HL-60/S4 treated with phorbol 12-myristate 13-acetate at 8.2 ng/mL for 4 days and 3 days (cell line): Measurements from ENCODE around the gene ARFRP1.
"Not testable (repeated sequence)": the region's sequence is repeated elsewhere in the genome, so short reads cannot be mapped to it uniquely, and the experiment has no call there.

Source experiments
- in situ Hi-C: fragments of 300-500 bp; cut with MboI; formaldehyde crosslinking; loops from 2 replicates; pipeline ENCODE4 v1.15.0; 2022; ENCODE audit warnings: low sequenced_read_pairs

Gene ARFRP1

GRCh38 chr20:63657937-63658748 is 49.6 kb downstream of the ARFRP1 start, which contains the start of gene RTEL1:
Gene RTEL1, plus strand, starts transcription at chr20:63658312. Its CDS starts 1,091 bp downstream, at chr20:63659403.
- in situ Hi-C loops, result no loop called here

GRCh38 chr20:63657260-63657936 is 50.4 kb downstream of the ARFRP1 start:
- in situ Hi-C loops, result no loop called here

- in situ Hi-C loops, result no loop called here
Measured at GRCh38 chr20:63656451-63656850, 51.3 kb downstream of the ARFRP1 start.

- in situ Hi-C loops, result no loop called here
Measured at GRCh38 chr20:63655249-63655648, 52.5 kb downstream of the ARFRP1 start.

GRCh38 chr20:63653974-63654668 is 53.7 kb downstream of the ARFRP1 start:
- in situ Hi-C loops, result no loop called here

GRCh38 chr20:63653041-63653973 is 54.5 kb downstream of the ARFRP1 start, which contains the start of gene STMN3:
Gene STMN3, minus strand, starts transcription at chr20:63653424. Its CDS starts 79 bp downstream, at chr20:63653345.
- in situ Hi-C loops, result no loop called here

- in situ Hi-C loops, result no loop called here
Measured at GRCh38 chr20:63652192-63652980, 55.4 kb downstream of the ARFRP1 start.

- in situ Hi-C loops, result no loop called here
Measured at GRCh38 chr20:63651942-63652191, 55.9 kb downstream of the ARFRP1 start.

- in situ Hi-C loops, result not testable (repeated sequence)
Measured at GRCh38 chr20:63650486-63650885, 57.3 kb downstream of the ARFRP1 start.

- in situ Hi-C loops, result no loop called here
Measured at GRCh38 chr20:63648895-63649589, 58.7 kb downstream of the ARFRP1 start.
